Pons (tissue), 1 donor: ENCODE measurements around the gene ZSCAN4.

Experiments
- DNase-seq: peaks from one replicate; pipeline ENCODE4 v3.0.0-alpha.2; 2016; ENCODE audit warnings: low spot score

Gene ZSCAN4

GRCh38 chr19:57682226-57682766 is 13.6 kb downstream of the ZSCAN4 start:
- DNase-seq, result no peak

DNA sequence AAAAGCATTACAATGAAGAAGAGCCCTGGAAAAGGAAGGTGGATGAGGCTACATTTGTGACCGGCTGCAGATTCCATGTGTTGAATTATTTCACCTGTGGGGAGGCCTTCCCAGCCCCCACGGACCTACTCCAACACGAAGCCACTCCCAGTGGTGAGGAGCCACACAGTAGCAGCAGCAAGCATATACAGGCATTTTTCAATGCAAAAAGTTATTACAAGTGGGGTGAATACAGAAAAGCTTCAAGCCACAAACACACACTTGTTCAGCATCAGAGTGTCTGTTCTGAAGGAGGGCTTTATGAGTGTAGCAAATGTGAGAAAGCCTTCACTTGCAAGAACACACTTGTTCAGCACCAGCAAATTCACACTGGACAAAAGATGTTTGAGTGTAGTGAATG is 18.0 kb downstream of the ZSCAN4 start:
- no peak for DNase-seq

- DNase-seq, result no peak
Observed at GRCh38 chr19:57687363-57688010, 18.8 kb downstream of the ZSCAN4 start.

DNA sequence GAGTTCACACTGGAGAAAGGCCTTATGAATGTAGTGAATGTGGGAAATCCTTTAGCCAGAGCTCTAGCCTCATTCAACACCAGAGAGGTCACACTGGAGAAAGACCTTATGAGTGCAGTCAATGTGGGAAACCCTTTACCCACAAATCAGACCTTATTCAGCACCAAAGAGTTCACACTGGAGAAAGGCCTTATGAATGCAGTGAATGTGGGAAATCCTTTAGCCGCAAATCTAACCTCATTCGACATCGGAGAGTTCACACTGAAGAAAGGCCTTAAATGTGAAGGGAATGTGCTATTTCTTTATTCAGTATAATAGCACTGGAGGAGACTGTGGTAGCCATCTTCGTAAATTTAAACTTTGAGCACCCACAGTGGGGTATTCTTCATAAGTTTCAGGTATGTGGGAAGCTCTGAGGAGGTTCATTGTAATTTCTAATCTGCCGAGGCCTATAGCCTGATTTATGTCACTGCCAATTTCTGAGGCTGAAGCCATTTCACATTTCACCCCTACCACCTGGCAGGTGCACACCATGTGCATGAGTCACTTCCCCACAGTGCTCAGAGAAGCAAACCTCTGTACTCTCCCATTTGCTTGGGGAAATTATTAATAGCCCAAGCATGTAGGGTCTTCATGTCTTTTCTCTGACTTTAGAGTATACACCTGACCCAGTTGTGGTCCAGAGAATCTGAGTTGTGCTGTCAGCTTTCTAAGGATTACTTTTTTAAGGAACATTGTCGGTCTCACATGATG is 19.5 kb downstream of the ZSCAN4 start:
- no peak for DNase-seq

DNA sequence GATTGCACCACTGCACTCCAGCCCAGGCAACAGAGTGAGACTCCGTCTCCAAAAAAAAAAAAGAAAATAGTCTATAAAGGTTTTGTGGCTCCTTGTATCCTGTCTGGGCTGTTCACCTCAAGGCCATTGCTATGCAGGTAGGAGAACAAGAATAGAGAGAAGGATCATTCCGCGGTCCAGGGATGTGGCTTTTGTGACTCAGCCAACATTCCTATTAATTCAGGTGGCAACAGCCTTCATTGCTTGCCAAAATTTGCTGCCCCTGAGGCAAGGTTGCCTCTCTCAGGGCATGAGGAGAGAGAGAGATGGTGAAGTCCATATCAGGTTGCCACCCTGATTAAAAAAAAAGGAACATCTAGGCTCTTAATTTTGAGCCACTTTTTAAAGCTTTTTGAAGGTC is 21.0 kb downstream of the ZSCAN4 start:
- DNase-seq, result no peak

GRCh38 chr19:57701625-57702024 is 32.9 kb downstream of the ZSCAN4 start:
- no peak for DNase-seq

DNA sequence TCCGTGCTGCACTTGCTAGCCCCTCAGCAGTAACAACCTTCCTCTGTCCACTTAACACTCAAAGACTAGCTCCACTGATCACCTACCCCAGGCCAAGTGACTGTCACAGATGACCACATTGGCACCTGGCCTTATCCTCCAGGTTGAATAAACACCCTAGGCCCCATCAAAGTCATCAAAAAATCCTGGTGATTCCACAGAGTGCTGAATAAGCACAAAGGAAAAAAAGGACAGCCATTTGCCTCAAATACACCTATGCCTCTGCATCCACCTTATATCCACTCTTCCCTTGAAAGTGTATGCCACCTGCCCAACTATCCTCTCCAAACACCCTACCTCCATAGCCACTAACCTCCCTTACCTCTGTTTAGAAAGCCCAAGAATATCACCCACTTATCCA is 37.6 kb downstream of the ZSCAN4 start:
- no peak for DNase-seq

DNA sequence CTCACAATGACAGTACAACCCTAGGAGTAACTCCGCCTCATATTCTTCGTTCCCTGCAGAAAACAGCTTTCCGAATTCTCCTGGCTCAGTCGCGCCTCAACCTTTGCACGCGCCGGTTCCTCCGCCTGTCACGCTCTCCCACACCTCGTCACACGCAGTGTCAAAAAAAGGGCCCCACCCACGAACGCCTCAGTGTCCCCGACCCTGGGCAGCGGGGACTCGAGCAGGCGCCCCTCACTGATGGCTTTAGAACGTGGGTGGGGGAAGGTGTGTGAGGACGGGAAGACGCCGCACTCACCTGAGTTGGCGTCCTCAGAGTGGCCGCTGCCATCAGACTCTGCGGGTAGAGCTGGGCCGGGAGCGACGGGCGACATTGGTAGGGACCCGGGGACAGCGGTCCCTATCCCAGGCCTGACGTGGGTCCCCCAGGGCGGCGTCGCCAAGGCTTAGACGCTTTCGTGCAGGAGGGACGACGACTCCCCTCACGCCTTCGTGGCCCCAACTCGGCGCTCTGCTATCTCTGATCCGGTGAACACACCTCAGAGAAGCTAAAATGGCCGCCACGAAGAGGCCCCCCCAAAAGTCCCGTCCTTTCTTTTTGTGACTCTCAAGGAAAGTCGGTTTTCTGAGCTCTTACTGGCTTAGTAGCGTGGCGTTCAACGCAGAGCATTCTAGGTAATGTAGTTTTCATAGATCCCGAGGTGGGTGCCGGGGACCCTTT is 40.1 kb downstream of the ZSCAN4 start, which contains the start of gene ZNF154:
TSS of gene ZNF154 (minus strand) at position 564 of the 721 bp plus-strand sequence. CDS start at position 331, 233 bp downstream.
- peak; percentile 45 for DNase-seq

GRCh38 chr19:57709616-57710015 is 40.9 kb downstream of the ZSCAN4 start:
- DNase-seq, result no peak

GRCh38 chr19:57712222-57712621 is 43.5 kb downstream of the ZSCAN4 start:
- no peak for DNase-seq

DNA sequence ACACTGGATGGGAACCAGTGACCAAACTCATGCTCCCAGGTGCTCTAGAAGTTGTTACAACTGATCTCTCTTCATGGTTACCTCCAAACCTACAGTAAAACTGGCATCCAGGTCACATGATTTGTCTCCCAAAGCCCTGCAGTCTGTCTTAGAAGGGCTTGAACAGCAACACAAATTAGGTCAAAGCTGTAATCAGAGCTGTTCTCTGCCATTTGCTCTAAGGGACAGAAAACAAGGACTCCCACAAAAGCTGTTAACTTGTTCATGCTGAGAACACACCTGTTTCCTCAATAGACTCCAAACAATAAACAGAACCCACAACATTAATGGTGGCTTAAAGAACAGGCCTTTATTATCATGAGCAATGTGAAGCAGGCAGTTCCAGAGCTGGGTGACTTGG is 50.7 kb downstream of the ZSCAN4 start:
- no peak for DNase-seq

GRCh38 chr19:57719901-57720519 is 51.3 kb downstream of the ZSCAN4 start:
- DNase-seq, result no peak

DNA sequence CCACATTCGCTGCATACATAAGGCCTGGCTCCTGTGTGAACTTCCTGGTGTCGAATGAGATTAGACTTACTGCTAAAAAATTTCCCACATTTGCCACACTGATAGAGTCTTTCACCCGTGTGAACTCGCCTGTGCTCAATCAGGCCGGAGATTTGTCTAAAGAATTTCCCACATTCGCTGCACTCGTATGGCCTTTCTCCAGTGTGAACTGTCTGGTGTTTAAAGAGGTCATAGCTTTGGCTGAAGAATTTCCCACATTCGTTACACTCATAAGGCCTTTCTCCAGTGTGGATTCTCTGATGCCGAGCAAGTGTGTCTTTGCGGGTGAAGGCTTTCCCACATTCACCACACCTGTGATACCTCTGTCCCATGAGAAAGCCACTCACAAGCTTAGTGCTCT is 52.1 kb downstream of the ZSCAN4 start:
- no peak for DNase-seq
